HG02884 (cell line): Measurements from ENCODE around the gene PRAF2.

Source experiments
- ATAC-seq: cut with Tn5 transposase; IDR thresholded peaks from one replicate; pipeline ENCODE4 v1.9.1; 2021; ENCODE audit warnings: mild to moderate bottlenecking, moderate library complexity; ENCODE audit not compliant: unreplicated experiment

The PRAF2 gene

DNA sequence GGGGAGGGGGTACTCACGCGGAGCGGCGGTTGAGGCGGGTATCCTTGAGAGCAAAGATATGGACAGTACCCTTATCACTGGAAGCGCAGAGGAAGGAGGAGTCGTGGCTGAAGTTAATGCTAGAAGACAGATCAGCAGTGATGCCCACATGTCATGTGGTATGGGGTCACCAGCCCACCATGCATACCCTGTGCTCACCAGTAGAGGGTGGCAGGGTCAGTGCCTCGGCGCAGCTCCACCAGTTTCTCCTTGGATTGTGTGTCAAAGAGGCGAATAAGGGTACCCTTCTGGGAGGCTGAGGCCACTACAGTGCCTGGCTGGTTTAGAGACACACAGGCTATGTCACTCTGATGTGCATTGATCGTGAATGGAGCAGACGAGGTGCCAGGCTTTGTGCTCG is 1.5 kb upstream of the PRAF2 start:
- no peak for ATAC-seq

DNA sequence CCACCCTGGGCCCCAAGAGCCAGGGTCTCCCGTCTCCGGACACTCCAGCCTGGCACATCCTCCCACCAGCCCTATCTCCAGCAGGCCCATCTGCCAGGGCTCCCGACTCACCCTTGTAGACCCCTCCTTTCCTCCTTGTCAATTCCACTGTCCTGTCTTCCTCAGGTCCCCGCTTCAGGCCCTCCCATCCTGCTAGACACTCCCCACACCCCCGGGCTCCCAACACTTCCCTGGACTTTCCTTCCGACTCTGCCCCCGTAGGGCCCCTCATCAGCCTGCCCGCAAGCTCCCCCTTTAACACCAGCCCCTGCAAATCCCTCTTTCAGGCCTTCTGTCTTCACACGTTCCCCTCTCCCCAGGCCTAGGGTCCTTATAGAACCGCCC is 1.1 kb downstream of the PRAF2 start:
- ATAC-seq = no peak

GRCh38 chrX:49071877-49072711 is 1.7 kb downstream of the PRAF2 start:
- no peak for ATAC-seq

DNA sequence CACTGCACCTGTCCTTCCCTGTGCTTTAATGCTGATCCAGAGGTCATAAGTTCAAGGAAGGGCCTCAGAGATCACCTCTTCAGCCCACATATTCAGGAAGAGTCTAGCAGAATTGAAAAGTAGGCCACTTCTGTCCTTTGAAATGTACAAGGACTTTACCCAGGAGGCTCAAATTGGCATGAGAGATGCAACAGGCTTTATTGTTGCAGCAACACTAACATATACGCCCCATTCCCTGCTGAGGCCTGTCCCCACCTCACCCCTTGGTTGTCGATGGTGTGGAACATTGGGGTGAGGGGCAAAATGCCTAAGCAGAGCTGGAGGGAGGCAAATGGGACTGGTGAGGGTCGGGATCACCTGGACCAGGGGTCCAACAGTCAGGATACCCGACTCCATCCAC is 2.8 kb downstream of the PRAF2 start:
- no peak for ATAC-seq

DNA sequence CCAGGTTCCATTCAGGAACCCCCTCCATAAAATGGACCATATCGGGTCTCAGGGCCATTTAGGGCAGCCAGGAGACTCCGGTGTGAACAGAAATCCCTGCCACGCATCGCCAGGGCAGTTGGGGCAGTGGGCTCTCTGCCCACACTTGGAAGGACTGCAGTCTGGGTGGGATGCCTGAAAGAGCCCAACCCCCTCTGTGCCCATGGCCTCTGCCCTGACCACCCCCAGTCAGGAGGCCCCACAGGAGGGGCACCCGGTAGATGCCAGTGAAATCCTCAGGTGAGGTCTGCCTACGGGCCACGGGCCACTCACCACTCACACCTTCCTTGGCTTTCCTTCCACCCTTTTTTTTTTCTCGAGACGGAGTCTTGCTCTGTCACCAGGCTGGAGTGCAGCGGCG is 4.8 kb downstream of the PRAF2 start:
- no peak for ATAC-seq

- ATAC-seq = no peak
Observed at GRCh38 chrX:49067285-49068120, 6.3 kb downstream of the PRAF2 start.

DNA sequence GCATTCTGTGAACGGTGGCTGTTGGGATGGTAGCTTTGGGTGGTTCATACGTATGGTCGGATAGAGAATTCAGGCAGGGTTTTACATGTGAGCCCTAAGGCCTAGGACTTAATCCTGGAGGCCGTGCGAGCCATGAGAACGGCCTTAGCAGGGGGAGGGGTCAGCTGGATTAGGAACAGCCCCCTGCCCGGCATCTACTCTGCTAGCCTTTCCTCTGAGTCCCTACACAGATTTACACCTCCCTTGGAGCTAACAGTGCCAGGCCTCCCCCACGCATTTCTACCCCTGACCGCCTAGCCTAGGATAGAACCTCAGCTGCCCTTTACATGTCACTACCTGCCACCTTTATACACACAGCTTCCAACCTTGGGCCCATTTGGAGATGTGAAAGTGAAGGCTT is 7.1 kb downstream of the PRAF2 start:
- ATAC-seq = no peak

- ATAC-seq = no peak
Observed at GRCh38 chrX:49066278-49066677, 7.5 kb downstream of the PRAF2 start.

DNA sequence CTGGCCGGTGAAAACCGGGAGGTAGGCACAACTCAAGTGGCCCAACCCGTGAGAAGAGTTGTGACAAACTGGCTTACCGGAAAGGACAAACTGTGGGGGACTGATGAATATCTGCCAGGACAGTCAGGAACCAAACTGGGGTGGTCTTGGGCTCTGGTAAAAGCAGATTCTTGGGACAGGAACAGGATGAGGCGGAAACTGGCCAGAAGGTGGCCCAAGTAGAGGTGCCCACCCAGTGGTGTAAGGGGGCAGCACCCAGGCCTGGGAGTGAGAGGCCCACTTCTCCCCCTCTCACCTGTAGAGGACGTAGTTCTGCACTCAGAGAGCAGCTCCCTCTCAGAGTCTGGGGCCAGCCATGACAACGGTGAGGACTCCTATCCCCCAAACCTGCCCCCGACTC is 9.1 kb downstream of the PRAF2 start:
- ATAC-seq = no peak

DNA sequence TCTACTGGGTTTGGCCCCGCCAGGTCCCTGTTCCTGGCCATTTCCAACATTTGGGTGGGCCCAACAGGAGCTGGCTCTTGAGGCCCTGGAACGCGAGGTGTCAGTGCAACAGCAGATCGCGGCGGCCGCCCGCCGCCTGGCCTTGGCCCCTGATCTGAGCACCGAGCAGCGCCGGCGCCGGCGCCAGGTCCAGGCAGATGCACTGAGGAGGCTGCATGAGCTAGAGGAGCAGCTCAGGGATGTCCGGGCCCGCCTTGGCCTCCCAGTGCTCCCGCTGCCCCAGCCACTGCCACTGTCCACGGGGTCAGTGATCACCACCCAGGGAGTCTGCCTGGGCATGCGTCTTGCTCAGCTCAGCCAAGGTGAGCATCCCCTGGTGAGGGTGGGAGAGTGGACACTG is 9.5 kb downstream of the PRAF2 start:
- no peak for ATAC-seq

DNA sequence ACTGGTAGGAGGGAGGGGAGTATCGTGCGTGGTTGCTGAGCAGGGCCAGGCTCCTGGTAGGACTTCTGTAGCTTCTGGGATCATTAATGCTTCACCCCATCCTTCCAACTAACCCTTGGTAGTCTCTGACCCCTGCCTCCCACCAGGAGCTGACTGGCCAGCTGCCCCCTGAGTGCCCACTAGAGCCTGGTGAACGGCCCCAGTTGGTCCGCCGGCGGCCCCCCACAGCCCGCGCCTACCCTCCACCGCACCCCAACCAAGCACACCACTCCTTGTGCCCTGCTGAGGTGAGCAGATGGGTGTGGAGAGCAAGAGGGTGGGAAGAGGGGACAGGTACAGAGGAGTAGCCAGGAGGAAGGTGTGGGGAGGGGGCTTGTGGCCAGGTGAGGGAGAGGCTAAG is 10.1 kb downstream of the PRAF2 start:
- no peak for ATAC-seq

DNA sequence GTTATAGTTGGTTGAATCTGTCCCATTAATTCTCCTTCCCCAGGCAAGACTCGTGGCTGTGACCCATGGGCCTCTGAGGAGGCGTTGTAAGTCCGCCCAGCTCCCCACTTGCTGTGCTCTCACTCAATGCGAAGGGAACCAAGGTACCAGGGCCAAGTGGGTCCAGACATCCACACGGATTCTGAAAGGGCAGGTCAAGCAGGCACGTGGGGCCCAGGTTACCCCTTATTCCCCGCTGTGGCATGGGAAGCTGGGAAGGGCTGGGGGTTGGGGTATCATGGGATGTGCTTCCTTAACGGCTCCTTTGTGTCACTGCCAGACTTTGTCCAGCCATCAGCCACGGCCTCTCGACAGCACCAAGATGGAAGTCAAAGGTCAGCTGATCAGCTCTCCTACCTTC is 11.9 kb downstream of the PRAF2 start:
- no peak for ATAC-seq

GRCh38 chrX:49061490-49061889 is 12.3 kb downstream of the PRAF2 start:
- no peak for ATAC-seq

DNA sequence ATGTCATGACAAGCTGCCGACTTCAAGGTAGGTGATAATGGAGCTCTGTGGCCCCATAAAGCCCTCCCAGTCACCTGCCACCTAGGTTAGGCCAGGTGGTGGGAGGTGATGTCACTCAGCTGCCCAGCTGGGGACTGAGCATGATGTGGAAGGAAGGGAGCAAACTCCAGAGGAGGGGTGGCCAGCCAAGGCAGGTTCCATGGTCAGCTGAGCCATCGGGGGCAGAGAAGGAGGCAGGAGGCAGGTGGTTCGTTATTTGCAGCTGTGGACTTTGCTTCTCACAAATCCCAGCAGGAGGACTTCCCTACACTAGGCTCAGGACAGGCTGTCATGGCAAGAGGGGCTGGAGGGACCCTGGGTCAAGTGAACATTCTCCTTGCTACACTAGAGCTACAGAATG is 12.9 kb downstream of the PRAF2 start:
- ATAC-seq = no peak

- no peak for ATAC-seq
Observed at GRCh38 chrX:49059681-49060085, 14.1 kb downstream of the PRAF2 start.

GRCh38 chrX:49059201-49059600 is 14.6 kb downstream of the PRAF2 start:
- no peak for ATAC-seq

GRCh38 chrX:49058794-49059193 is 15.0 kb downstream of the PRAF2 start, which contains the start of gene CCDC120:
Gene CCDC120 (plus strand): TSS chrX:49058999. CDS start chrX:49062042, 3,043 bp downstream.
- no peak for ATAC-seq

- no peak for ATAC-seq
Observed at GRCh38 chrX:49054073-49054762, 19.6 kb downstream of the PRAF2 start.

GRCh38 chrX:49053223-49054072 is 20.4 kb downstream of the PRAF2 start:
- no peak for ATAC-seq

- ATAC-seq = no peak
Observed at GRCh38 chrX:49043987-49044281, 29.9 kb downstream of the PRAF2 start.
